ENCODE measurements around the gene CYTH1.

DNA sequence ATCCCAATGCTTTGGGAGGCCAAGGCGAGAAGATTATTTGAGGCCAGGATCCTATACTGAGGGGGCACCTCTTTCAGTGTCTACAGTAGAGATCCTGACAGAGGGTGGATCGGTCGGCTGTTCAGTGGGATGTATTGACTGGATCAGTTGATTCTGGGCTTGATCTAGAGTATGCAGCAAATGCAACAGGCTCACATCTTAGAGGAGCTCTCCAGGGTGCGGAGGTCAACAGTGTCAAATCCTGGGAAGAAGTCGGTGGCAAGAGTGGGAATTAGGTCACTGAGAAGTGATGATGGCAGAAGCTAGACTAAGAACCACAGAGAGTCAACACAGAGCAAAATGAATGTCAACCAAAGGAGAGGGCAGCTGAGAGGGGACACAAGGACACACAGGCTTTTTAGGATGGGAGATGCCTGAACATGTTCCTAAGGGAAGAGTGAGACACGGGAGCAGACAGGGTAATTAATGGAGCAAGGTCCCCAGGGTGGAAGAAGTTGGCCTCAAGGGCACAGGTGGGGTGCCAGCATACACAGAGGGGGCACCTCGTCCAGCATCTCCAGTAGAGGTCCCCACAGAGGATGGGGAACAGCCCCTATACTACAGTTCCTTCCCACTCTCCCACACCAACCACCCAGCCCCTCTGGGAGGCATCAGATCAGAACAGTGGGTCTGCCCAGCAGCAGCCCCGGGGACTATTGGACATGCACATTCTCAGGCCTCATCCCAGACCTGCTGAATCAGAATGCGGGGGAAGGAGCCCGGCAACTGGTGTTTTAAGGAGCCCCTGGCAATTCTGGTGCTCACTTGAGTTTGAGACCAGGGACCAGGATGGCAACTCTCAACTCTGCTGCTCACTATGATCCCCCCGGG lies 10.0 kb upstream of the CYTH1 start:
- TF ChIP-seq SIN3A (IDR thresholded peaks at IDR 0.05; ENCODE audit: low read depth), result no peak
- no peak for TF ChIP-seq POLR2A (IDR thresholded peaks at IDR 0.05; ENCODE audit: borderline replicate concordance, extremely low read depth, insufficient read depth, insufficient read length)
- no peak for TF ChIP-seq ELF1 (IDR thresholded peaks at IDR 0.05; ENCODE audit: borderline replicate concordance, low read depth)
- TF ChIP-seq, protein P1, sequence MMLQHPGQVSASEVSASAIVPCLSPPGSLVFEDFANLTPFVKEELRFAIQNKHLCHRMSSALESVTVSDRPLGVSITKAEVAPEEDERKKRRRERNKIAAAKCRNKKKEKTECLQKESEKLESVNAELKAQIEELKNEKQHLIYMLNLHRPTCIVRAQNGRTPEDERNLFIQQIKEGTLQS (IDR thresholded peaks at IDR 0.05), result no peak

Measured in HCT116 (cell line).